ENCODE measurements around the gene SLC8A2. TPM values are rescaled to one million over a fixed set of nuclear protein-coding genes. Genes with fewer than 3 reads are reported as not detected.

Gene SLC8A2
- under 1 TPM in 6 of 9 donors, not detected in 3; 0.08 to 0.67 (median 0.30) TPM for total RNA-seq
- under 1 TPM in 1 of 2 donors, not detected in 1; 0.12 TPM for polyA plus RNA-seq
- long read RNA-seq, donor 1: 0 reads
- long read RNA-seq, donor 2: 0 reads
- long read RNA-seq, donor 3: 0 reads

DNA sequence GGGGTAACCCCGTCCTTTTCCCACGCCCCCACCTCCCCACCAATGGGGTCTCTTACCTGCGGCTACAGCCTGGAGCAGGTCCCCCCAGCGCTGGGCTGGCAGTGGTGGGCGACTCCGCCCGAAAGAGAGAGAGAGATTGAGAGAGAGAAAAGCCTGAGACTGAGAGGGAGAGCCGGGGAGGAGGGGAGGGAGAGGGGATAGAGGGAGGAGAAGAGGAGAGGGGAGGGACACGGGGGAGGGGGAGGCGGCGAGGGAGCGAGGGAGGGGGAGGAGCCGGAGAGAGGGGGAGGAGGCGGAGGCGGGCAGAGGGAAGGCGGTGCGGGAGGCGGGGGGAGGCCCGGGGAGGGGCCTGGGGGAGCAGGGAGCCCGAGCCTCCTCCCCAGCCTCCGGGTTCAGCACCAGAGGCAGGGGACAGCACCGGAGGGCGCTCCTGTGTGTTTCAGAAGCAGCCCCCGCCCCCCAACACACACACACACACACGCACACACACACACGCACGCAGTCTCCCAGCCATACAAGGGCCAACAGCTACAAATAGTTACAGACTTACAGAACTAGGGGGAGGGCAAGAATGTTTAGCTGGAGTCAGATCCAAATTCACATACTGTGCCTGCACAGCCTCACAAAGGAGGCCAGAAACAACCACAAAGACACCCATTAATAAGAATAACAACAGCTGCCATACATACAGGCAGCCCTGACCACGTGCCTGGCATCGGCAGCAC, at the start of gene SLC8A2:
SLC8A2 (minus strand) TSS at position 161 of the 725 bp plus-strand sequence. CDS start 5,490 bp downstream, outside the sequence.
- DNase-seq: peak; percentile 75 to 83 (median 77)
- Histone ChIP-seq H3K9me3 (no peaks in the 10 kb centered on the region), H3K27me3 (peaks cover 0 to 41% (median 29%) of the 10 kb centered on the region in 9 donors), H3K4me1 (peaks cover 0 to 14% (median 0%) of the 10 kb centered on the region in 12 donors), H3K27ac (peak within 1 kb of the TSS in 1 of 12 donors; percentile 79), H3K36me3 (no peaks in the 10 kb centered on the region), H3K4me3 (peak within 1 kb of the TSS in 5 of 12 donors; percentile 3 to 36 (median 24))
- TF ChIP-seq POLR2A (IDR thresholded peaks at IDR 0.05): no peak
- TF ChIP-seq, protein P1, sequence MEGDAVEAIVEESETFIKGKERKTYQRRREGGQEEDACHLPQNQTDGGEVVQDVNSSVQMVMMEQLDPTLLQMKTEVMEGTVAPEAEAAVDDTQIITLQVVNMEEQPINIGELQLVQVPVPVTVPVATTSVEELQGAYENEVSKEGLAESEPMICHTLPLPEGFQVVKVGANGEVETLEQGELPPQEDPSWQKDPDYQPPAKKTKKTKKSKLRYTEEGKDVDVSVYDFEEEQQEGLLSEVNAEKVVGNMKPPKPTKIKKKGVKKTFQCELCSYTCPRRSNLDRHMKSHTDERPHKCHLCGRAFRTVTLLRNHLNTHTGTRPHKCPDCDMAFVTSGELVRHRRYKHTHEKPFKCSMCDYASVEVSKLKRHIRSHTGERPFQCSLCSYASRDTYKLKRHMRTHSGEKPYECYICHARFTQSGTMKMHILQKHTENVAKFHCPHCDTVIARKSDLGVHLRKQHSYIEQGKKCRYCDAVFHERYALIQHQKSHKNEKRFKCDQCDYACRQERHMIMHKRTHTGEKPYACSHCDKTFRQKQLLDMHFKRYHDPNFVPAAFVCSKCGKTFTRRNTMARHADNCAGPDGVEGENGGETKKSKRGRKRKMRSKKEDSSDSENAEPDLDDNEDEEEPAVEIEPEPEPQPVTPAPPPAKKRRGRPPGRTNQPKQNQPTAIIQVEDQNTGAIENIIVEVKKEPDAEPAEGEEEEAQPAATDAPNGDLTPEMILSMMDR (IDR thresholded peaks at IDR 0.05): no peak
- 4 to 7% (median 4%) methylated on average over 17 to 29 of the region's 29 CpGs for whole genome bisulfite sequencing, 4 donors
- ATAC-seq: peak; percentile 38 to 77 (median 68)
- intact Hi-C loops (cut with DNase I): no loop called here

- ATAC-seq (peak in 1 of 4 donors; percentile 9), DNase-seq (no peak)
- H3K4me1 ChIP-seq: peaks cover 0 to 34% (median 17%) of the 10 kb centered on the region in 12 donors
- H3K4me3 ChIP-seq: no peak overlapping the region
- no peaks in the 10 kb centered on the region for H3K36me3 ChIP-seq
- intact Hi-C loops (cut with DNase I): loop anchor here in 2 of 10 donors (5.0 kb wide), 2 partner anchors 76 to 176 kb away; no protein-coding TSS in a partner anchor
- 54 to 68% (median 61%) methylated on average over 5 to 6 of the region's 6 CpGs for WGBS, 4 donors
- peak overlapping the region in 2 of 12 donors; percentile 63 to 70 for H3K27ac ChIP-seq
- H3K9me3 ChIP-seq: no peaks in the 10 kb centered on the region
- TF ChIP-seq, protein P1 (IDR thresholded peaks at IDR 0.05): no peak
- TF ChIP-seq POLR2A (IDR thresholded peaks at IDR 0.05): no peak
- H3K27me3 ChIP-seq: peaks cover 0 to 7% (median 0%) of the 10 kb centered on the region in 9 donors
Observed at GRCh38 chr19:47520839-47521238, 49.1 kb upstream of the SLC8A2 start.

- no peak for TF ChIP-seq POLR2A (IDR thresholded peaks at IDR 0.05)
- DNase-seq (no peak), ATAC-seq (no peak)
- intact Hi-C loops (cut with DNase I): loop anchor here in 2 of 10 donors (5.0 kb wide), 2 partner anchors 77 to 177 kb away; no protein-coding TSS in a partner anchor
- Histone ChIP-seq H3K4me1 (peaks cover 0 to 38% (median 18%) of the 10 kb centered on the region in 12 donors), H3K9me3 (no peaks in the 10 kb centered on the region), H3K27me3 (peaks cover 0 to 7% (median 0%) of the 10 kb centered on the region in 9 donors), H3K4me3 (no peak overlapping the region), H3K27ac (no peak overlapping the region), H3K36me3 (no peaks in the 10 kb centered on the region)
- WGBS, 4 donors: 82 to 86% (median 85%) methylated on average over 10 of the region's 10 CpGs
Observed at GRCh38 chr19:47520343-47520806, 48.7 kb upstream of the SLC8A2 start.

DNA sequence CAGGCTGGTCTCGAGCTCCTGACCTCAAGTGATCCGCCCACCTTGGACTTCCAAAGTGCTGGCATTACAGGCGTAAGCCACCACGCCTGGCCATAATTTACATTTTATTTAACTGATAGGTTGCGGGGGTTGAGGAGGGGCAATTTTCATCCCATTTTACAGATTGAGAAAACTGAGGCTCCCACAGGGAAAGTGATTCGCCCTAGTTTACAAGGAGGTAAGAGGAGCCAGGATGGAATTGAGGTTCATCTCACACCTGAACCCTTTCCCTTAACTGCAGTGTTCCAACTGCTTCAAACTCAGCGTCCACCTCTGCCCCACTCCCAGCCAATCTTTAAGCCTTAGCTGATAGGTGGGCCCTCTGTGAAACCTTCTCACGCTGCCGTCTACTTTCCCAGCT, 47.2 kb upstream of the SLC8A2 start:
- 79 to 87% (median 82%) methylated on average over 9 of the region's 9 CpGs for WGBS, 4 donors
- TF ChIP-seq, protein P1 (IDR thresholded peaks at IDR 0.05): no peak
- TF ChIP-seq POLR2A (IDR thresholded peaks at IDR 0.05): no peak
- no peak for ATAC-seq
- Histone ChIP-seq H3K36me3 (no peaks in the 10 kb centered on the region), H3K4me1 (peaks cover 0 to 42% (median 20%) of the 10 kb centered on the region in 12 donors), H3K4me3 (no peak overlapping the region), H3K27me3 (peaks cover 0 to 7% (median 0%) of the 10 kb centered on the region in 9 donors), H3K27ac (no peak overlapping the region), H3K9me3 (no peaks in the 10 kb centered on the region)
- no peak for DNase-seq
- intact Hi-C loops (cut with DNase I): loop anchor here in 9 of 10 donors (2.0 to 10.0 kb wide), 7 partner anchors 37 to 178 kb away; partner anchors contain the start of genes BICRA (in 2 of the 9) and KPTN (in 1 of the 9)
